GM12878 (cell line): Measurements from ENCODE around the gene PRR5. TPM values are rescaled to one million over a fixed set of nuclear protein-coding genes. Genes with fewer than 3 reads are reported as not detected.

Experiments
- ATAC-seq: fragments of 200-7000 bp; cut with Tn5 transposase; 3 replicates; pipeline ENCODE4 v1.9.1; 2020; ENCODE audit warnings: mild to moderate bottlenecking, moderate library complexity
- BruUV-seq: library from RNA; stranded (reverse); fragments of 400-500 nt; replicated peaks from 2 replicates; lab custom pipeline; 2021; lab: Mats Ljungman, UMichigan
- CTCF ChIA-PET: fragments of 300-600 bp; sonication (Branson Sonifier 250); formaldehyde crosslinking; extraction: SDS; loops from one replicate; lab custom pipeline; 2021; ENCODE audit warnings: inconsistent platforms; lab: Yijun Ruan, JAX
- POLR2A ChIA-PET: fragments of 350-600 bp; formaldehyde crosslinking; extraction: SDS; loops from one replicate; lab custom pipeline; 2021; ENCODE audit warnings: inconsistent platforms; lab: Charles Lee
- RAD21 ChIA-PET: fragments of 300-600 bp; sonication (Branson Sonifier 250); formaldehyde crosslinking; loops from one replicate; lab custom pipeline; 2023; ENCODE audit warnings: antibody characterized with exemption; ENCODE audit not compliant: unreplicated experiment; lab: Charles Lee
- SMC1A ChIA-PET: fragments of 300-600 bp; sonication (Branson Sonifier 250); formaldehyde crosslinking; loops from one replicate; lab custom pipeline; 2023; ENCODE audit not compliant: unreplicated experiment, uncharacterized antibody; lab: Charles Lee
- DNase-seq: peaks from one replicate; pipeline ENCODE4 v3.0.0-alpha.2; 2011; ENCODE audit warnings: low read depth, low spot score
- FAIRE-seq: peaks from 3 replicates; lab custom pipeline; 2011; peaks lifted over from hg19 to GRCh38; lab: Jason Lieb, UNC
- H2AFZ ChIP-seq: 2 replicates; pipeline ENCODE4 v1.6.0; 2011; ENCODE audit warnings: low read depth, low read length, control low read depth; ENCODE audit not compliant: control insufficient read depth
- H3K27ac ChIP-seq: 2 replicates; pipeline ENCODE4 v1.5.1; 2011; ENCODE audit warnings: control low read depth; ENCODE audit not compliant: control insufficient read depth, insufficient read depth
- H3K27me3 ChIP-seq, 2 experiments: replicated peaks in 1 of 2; 2 replicates each; pipeline versions ENCODE4 v1.6.0 to v1.6.1; 2011; ENCODE audit warnings: low read length in 1 of 2; ENCODE audit not compliant: control insufficient read depth in 2 of 2, insufficient read depth in 2 of 2
- H3K36me3 ChIP-seq, 2 experiments: 2 replicates each; pipeline ENCODE4 v1.5.1; 2011; ENCODE audit warnings: low read length in 1 of 2; ENCODE audit not compliant: control insufficient read depth in 2 of 2, insufficient read depth in 2 of 2
- H3K4me1 ChIP-seq: 2 replicates; pipeline ENCODE4 v1.6.1; 2011; ENCODE audit warnings: mild to moderate bottlenecking, low read length, moderate library complexity, mixed read lengths; ENCODE audit not compliant: control insufficient read depth, insufficient read depth
- H3K4me2 ChIP-seq: 2 replicates; pipeline ENCODE4 v1.6.0; 2011; ENCODE audit warnings: control low read depth; ENCODE audit not compliant: control insufficient read depth, insufficient read depth
- H3K4me3 ChIP-seq: fragments of 200-600 bp; sonication (generic); 2 replicates; pipeline ENCODE4 v1.5.1; 2016
- H3K79me2 ChIP-seq: 2 replicates; pipeline ENCODE4 v1.6.0; 2011; ENCODE audit warnings: low read length; ENCODE audit not compliant: control insufficient read depth, insufficient read depth
- H3K9ac ChIP-seq: 2 replicates; pipeline ENCODE4 v1.8.0; 2011; ENCODE audit warnings: low read length, control low read depth, mixed read lengths; ENCODE audit not compliant: control insufficient read depth, insufficient read depth
- H3K9me3 ChIP-seq: replicated peaks from 3 replicates; pipeline ENCODE4 v1.5.1; 2011; ENCODE audit warnings: mild to moderate bottlenecking, low read length; ENCODE audit not compliant: control insufficient read depth, insufficient read depth
- H4K20me1 ChIP-seq: 2 replicates; pipeline ENCODE4 v1.6.0; 2011; ENCODE audit not compliant: control insufficient read depth, insufficient read depth
- SMARCA5 ChIP-seq: fragments of 450-650 bp; IDR thresholded peaks from 2 replicates; pipeline ENCODE4 v1.6.1; 2017; ENCODE audit warnings: mild to moderate bottlenecking
- SREBF2 ChIP-seq: IDR thresholded peaks from 2 replicates; pipeline ENCODE4 v1.6.1; 2012; ENCODE audit warnings: mild to moderate bottlenecking, low read length
- SUZ12 ChIP-seq: fragments of 200-600 bp; sonication (generic); IDR thresholded peaks from one replicate; pipeline ENCODE4 v1.6.1; 2018; ENCODE audit warnings: antibody characterized with exemption, mild to moderate bottlenecking; ENCODE audit not compliant: unreplicated experiment
- WRNIP1 ChIP-seq: IDR thresholded peaks from 2 replicates; pipeline ENCODE4 v1.6.1; 2011; ENCODE audit warnings: low read depth, low read length, improper control_type of control experiment, borderline replicate concordance
- WGBS: methylation state at CpG from one replicate; pipeline ENCODE4 v1.1.6; 2016; ENCODE audit warnings: low lambda C conversion rate; ENCODE audit not compliant: insufficient replicate concordance, insufficient coverage; ENCODE audit errors: missing lambda C conversion rate; 5-methylcytosine and 5-hydroxymethylcytosine counted together
- in situ Hi-C: fragments of 300-500 bp; cut with MboI; formaldehyde crosslinking; loops from 9 replicates; pipeline ENCODE4 v1.14.3; 2018; ENCODE audit warnings: mixed read lengths
- intact Hi-C: fragments of 100-400 bp; cut with micrococcal nuclease; formaldehyde crosslinking; loops from one replicate; pipeline ENCODE4 v1.14.2; 2022; ENCODE audit not compliant: unreplicated experiment
- polyA plus RNA-seq, 11 experiments: library from polyadenylated mRNA; depleted of rRNA in 4 of 11; unstranded in 6 of 11; stranded (reverse) in 5 of 11; fragments of >200 nt; fragmentation: Nextera tagmentation in 4 of 11; fragmentation: Illumina TruSeq in 1 of 11; extraction: Ambion mirVana in 4 of 11; extraction: Trizol in 1 of 11; gene quantifications; 1 replicate in 1 of 11; 2 replicates in 10 of 11; pipeline versions ENCODE4 v1.2.1 to v1.2.3, GENCODE V29; 2011 to 2016; ENCODE audit warnings: inconsistent platforms in 2 of 11, missing spikeins in 2 of 11, low read depth in 1 of 11
- total RNA-seq, 4 experiments: library from RNA; depleted of rRNA in 3 of 4; stranded (reverse); fragments of >200 nt in 3 of 4; fragmentation: Illumina TruSeq in 1 of 4; extraction: Trizol in 1 of 4; gene quantifications; 2 replicates each; pipeline versions ENCODE4 v1.2.1 to v1.2.3, GENCODE V29; 2013 to 2021
- TF ChIP-seq, protein P1 (sequence below): fragments of 150-350 bp; IDR thresholded peaks from 2 replicates; pipeline ENCODE4 v1.6.1; 2016; ENCODE audit warnings: low read depth, low read length
- TF ChIP-seq, protein P2 (sequence below): fragments of 450-650 bp; formaldehyde crosslinking; IDR thresholded peaks from 2 replicates; pipeline ENCODE4 v1.4.0; 2020; ENCODE audit warnings: mild to moderate bottlenecking, moderate library complexity

Gene PRR5
- total and polyA plus RNA-seq, 10 of the 15 experiments (the other 5 are each of a cell fraction or from before 2014, with no cell fraction given): 0.03 to 9.4 (median 1.5) TPM

DNA sequence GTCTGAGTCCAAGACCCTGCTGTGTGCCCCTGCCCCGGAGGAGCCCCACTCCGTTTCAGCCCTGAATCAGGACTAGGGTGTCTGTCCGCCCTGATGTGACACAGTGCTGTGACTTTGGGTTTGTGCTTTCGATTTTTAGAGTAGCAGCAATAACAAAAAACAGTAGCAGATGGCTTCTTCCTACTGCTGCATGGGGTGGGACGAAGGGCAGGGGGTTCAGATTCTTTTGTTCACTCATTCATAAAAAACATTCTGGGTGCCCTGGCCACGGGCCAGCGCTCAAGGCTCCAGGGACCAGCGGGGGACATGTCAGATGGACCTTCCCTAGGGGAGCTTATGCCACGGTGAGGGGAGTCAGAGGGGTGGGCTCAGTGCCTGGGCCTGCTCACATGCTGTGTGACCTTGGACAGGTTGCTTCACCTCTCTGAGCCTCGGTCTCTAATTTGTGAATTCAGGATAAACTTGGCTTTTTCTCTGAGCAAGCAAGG is 24.6 kb upstream of the PRR5 start:
- POLR2A ChIA-PET: no interaction called here
- in situ Hi-C loops: no loop called here

More for the DNA sequence above, 24.6 kb upstream of the PRR5 start:
- ChIA-PET RAD21 (no interaction called here), SMC1A (interaction anchor here (1.5 kb wide), 1 partner anchor 9 kb away, joined by 4 read pairs; no protein-coding TSS in a partner anchor), CTCF (interaction anchor here (0.9 to 1.3 kb wide), 3 partner anchors 8 to 591 kb away, joined by 3 to 5 read pairs (median 4); no protein-coding TSS in a partner anchor)
- H3K9me3 ChIP-seq: no peaks in the 10 kb centered on the region
- peak overlapping the region; percentile 71 for H3K4me2 ChIP-seq
- TF ChIP-seq WRNIP1 (no peak), SMARCA5 (peak; percentile 54; the same call in 1 of the 2 replicates), SUZ12 (no peak), SREBF2 (no peak)
- TF ChIP-seq, protein P1, sequence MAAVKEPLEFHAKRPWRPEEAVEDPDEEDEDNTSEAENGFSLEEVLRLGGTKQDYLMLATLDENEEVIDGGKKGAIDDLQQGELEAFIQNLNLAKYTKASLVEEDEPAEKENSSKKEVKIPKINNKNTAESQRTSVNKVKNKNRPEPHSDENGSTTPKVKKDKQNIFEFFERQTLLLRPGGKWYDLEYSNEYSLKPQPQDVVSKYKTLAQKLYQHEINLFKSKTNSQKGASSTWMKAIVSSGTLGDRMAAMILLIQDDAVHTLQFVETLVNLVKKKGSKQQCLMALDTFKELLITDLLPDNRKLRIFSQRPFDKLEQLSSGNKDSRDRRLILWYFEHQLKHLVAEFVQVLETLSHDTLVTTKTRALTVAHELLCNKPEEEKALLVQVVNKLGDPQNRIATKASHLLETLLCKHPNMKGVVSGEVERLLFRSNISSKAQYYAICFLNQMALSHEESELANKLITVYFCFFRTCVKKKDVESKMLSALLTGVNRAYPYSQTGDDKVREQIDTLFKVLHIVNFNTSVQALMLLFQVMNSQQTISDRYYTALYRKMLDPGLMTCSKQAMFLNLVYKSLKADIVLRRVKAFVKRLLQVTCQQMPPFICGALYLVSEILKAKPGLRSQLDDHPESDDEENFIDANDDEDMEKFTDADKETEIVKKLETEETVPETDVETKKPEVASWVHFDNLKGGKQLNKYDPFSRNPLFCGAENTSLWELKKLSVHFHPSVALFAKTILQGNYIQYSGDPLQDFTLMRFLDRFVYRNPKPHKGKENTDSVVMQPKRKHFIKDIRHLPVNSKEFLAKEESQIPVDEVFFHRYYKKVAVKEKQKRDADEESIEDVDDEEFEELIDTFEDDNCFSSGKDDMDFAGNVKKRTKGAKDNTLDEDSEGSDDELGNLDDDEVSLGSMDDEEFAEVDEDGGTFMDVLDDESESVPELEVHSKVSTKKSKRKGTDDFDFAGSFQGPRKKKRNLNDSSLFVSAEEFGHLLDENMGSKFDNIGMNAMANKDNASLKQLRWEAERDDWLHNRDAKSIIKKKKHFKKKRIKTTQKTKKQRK: no peak
- TF ChIP-seq, protein P2, sequence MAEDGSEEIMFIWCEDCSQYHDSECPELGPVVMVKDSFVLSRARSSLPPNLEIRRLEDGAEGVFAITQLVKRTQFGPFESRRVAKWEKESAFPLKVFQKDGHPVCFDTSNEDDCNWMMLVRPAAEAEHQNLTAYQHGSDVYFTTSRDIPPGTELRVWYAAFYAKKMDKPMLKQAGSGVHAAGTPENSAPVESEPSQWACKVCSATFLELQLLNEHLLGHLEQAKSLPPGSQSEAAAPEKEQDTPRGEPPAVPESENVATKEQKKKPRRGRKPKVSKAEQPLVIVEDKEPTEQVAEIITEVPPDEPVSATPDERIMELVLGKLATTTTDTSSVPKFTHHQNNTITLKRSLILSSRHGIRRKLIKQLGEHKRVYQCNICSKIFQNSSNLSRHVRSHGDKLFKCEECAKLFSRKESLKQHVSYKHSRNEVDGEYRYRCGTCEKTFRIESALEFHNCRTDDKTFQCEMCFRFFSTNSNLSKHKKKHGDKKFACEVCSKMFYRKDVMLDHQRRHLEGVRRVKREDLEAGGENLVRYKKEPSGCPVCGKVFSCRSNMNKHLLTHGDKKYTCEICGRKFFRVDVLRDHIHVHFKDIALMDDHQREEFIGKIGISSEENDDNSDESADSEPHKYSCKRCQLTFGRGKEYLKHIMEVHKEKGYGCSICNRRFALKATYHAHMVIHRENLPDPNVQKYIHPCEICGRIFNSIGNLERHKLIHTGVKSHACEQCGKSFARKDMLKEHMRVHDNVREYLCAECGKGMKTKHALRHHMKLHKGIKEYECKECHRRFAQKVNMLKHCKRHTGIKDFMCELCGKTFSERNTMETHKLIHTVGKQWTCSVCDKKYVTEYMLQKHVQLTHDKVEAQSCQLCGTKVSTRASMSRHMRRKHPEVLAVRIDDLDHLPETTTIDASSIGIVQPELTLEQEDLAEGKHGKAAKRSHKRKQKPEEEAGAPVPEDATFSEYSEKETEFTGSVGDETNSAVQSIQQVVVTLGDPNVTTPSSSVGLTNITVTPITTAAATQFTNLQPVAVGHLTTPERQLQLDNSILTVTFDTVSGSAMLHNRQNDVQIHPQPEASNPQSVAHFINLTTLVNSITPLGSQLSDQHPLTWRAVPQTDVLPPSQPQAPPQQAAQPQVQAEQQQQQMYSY (CRISPR knock-in tag): no peak
- no peak overlapping the region for H3K9ac ChIP-seq
- peaks cover 10% of the 10 kb centered on the region for H3K4me1 ChIP-seq
- DNase-seq (no peak), FAIRE-seq (no peak), ATAC-seq (peak; percentile 8; the same call in 2 of the 3 replicates)
- no peak overlapping the region for H3K4me3 ChIP-seq
- peak overlapping the region; percentile 15 for H2AFZ ChIP-seq
- no peaks in the 10 kb centered on the region for H4K20me1 ChIP-seq
- BruUV-seq: no TSS peak
- H3K27me3 ChIP-seq: no peaks in the 10 kb centered on the region
- whole genome bisulfite sequencing: 23% methylated on average over 10 of the region's 10 CpGs
- no peaks in the 10 kb centered on the region for H3K79me2 ChIP-seq
- intact Hi-C loops: no loop called here
- no peaks in the 10 kb centered on the region for H3K36me3 ChIP-seq
- no peak overlapping the region for H3K27ac ChIP-seq
